Urinary bladder (tissue), 4 donors: ENCODE measurements around the gene CCNB2. TPM values are rescaled to one million over a fixed set of nuclear protein-coding genes. Genes with fewer than 3 reads are reported as not detected.
"Not testable (repeated sequence)": the region's sequence is repeated elsewhere in the genome, so short reads cannot be mapped to it uniquely, and the experiment has no call there.

Experiments
- DNase-seq: peaks from one replicate; pipeline ENCODE4 v3.0.0-alpha.2; 2015; ENCODE audit errors: extremely low spot score
- H3K27ac ChIP-seq: one replicate; pipeline ENCODE4 v1.5.1; 2013; ENCODE audit warnings: low read depth, mild to moderate bottlenecking, moderate library complexity
- H3K36me3 ChIP-seq: one replicate; pipeline ENCODE4 v1.6.1; 2013; ENCODE audit warnings: mild to moderate bottlenecking, moderate library complexity; ENCODE audit not compliant: insufficient read depth
- H3K4me1 ChIP-seq: one replicate; pipeline ENCODE4 v1.6.1; 2013; ENCODE audit warnings: mild to moderate bottlenecking, moderate library complexity; ENCODE audit not compliant: insufficient read depth
- H3K4me3 ChIP-seq: one replicate; pipeline ENCODE4 v1.5.1; 2013; ENCODE audit warnings: low read depth, low read length
- WGBS: extraction: QIAGEN DNeasy Blood & Tissue Kit; methylation state at CpG from one replicate; pipeline ENCODE4 v1.1.7; 2013; 5-methylcytosine and 5-hydroxymethylcytosine counted together
- polyA plus RNA-seq: library from polyadenylated mRNA; stranded (reverse); fragments of 200-250 nt; gene quantifications from one replicate; pipeline ENCODE4 v1.2.3, GENCODE V29; 2013
- total RNA-seq: library from RNA; depleted of rRNA; stranded (reverse); fragments of >200 nt; gene quantifications from one replicate; pipeline ENCODE4 v1.2.3, GENCODE V29; 2014
- donor health status: healthy with polysubstance abuse.
- donor health status: healthy.

CCNB2 gene
- total and polyA plus RNA-seq, 2 donors, result 0.61 to 18.2 TPM

DNA sequence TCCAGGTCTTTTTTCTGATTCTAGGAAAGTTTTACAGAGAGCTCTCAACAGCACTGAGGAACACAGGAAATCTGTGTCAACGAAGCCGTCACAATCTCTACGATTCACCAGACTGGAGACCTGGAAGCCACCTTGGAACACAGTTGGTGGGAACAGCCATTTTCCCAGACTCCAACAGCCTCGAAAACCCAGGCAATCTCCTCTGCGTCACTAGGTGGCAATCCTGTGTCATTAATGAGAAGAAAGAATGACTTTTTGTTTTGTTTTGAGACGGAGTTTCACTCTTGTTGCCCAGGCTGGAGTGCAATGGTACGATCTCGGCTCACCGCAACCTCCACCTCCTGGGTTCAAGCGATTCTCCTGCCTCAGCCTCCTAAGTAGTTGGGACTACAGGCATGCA is 39.6 kb downstream of the CCNB2 start:
- H3K4me1 ChIP-seq, H3K27ac ChIP-seq, H3K36me3 ChIP-seq, DNase-seq, H3K4me3 ChIP-seq: not testable (repeated sequence)
- WGBS, result 89% methylated on average over 10 of the region's 10 CpGs

DNA sequence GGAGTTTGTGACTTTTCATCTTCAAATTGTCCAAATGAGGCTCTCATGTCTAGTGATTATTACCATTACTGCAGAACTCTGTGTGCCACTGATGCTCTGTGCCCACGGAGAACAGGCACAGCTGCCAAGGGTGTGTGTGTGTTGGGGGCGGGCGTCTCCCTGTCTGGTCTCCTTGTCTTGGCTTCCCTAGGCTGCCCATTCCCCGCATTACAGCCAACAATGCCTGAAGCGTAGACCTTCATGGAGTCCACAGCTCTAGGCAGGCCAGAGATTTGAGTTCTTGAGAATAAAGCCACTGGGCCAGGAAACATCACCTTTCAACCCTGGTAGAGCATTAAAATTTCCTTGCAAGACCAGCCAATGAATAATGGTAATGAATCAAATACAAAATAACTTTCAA is 42.7 kb downstream of the CCNB2 start:
- Histone ChIP-seq H3K4me1 (peaks cover 1% of the 10 kb centered on the region), H3K27ac (no peak overlapping the region), H3K36me3 (no peaks in the 10 kb centered on the region), H3K4me3 (no peak overlapping the region)
- WGBS, result 91% methylated on average over 5 of the region's 5 CpGs
- no peak for DNase-seq

DNA sequence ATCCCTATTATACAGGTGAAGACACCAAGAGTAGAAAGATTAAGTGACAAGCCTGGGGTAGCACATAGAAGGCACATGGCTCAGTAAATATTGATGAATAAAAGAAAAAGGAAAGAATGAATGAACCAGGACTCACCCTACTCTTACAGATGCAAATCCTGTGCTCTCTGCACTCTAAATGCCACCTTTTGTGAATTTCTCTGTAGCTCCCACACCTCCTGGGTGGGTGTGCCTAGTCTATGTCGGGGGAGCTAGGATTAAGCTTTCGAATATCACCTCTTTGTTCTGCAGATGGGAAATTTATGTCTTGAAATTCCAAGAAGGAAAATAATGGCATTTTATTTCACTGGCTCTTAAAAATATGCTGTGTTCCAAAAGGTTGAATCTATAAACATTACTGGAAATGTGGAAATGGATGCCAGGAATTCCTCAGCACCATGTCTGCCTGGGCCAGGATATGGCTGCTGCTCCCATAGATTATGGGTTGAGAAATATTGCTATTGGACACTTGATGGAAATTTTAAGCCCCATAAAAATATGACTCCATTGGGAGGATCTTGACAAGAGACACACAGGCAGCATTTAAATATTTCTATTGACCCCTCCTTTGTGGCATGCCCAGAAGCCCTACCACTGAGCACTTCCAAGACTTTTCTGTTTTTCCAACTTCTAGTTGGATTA is 43.3 kb downstream of the CCNB2 start:
- Histone ChIP-seq H3K36me3 (no peaks in the 10 kb centered on the region), H3K27ac (no peak overlapping the region), H3K4me1 (peaks cover 1% of the 10 kb centered on the region), H3K4me3 (no peak overlapping the region)
- no peak for DNase-seq
- 20% methylated on average over 2 of the region's 2 CpGs for WGBS

DNA sequence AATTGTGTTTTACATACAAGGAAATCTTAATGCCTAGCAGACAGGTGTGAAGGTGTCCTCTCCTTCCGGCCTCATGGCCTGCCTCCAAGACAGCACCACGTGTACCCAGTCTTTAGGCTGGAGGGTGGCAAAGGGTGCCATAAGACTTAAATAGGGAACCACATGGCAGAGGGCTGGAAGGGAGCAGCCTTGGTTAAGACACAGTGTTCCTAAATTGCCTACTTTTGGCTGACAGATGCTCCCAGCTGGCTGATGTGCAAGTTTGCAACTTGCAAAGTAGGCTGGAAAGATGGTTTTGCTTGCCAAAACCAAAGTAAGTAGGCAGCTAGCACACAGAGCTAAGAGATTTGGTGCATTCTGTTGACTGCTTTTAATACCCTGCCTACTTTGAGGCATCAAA is 45.2 kb downstream of the CCNB2 start:
- Histone ChIP-seq H3K36me3 (no peaks in the 10 kb centered on the region), H3K27ac (no peak overlapping the region), H3K4me3 (no peak overlapping the region), H3K4me1 (peaks cover 1% of the 10 kb centered on the region)
- 74% methylated on average over 2 of the region's 2 CpGs for WGBS
- no peak for DNase-seq

DNA sequence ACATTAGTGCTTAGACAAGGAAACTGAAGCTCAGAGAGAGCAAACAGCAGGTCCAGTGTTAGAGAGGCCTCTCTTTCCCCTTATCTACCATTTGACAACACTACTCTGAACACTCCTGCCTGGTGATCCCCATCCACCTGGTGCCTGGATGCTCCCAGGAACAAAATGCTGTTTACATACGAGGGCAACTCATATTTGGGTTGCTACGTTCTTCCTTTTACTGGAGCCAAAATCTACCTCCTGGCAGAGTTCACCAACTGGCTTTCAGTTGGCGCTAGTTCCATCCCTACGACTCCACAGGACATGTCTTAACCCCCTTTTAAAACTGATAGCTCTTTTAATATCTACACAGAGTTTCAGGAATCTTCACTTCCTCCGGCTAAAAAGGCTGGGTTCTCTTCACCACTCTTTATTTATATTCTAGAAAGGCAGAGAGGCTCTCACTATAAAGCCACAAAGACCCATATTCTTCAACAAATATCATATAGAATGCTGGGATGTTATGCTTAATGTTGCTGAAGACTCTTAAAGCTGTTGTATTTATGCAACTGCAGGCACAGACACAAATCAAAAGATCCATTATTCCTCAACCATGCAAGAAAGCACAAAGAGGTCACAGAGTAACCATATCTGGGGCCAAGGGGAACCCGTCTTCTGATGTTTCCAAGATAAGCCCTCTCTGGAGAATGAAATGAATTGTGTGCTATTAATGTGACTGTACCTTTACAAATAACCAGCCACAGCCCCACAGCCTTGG is 47.9 kb downstream of the CCNB2 start:
- Histone ChIP-seq H3K4me3 (no peak overlapping the region), H3K36me3 (no peaks in the 10 kb centered on the region), H3K4me1 (peaks cover 1% of the 10 kb centered on the region), H3K27ac (no peak overlapping the region)
- WGBS, result 92% methylated on average over 6 of the region's 6 CpGs
- no peak for DNase-seq

DNA sequence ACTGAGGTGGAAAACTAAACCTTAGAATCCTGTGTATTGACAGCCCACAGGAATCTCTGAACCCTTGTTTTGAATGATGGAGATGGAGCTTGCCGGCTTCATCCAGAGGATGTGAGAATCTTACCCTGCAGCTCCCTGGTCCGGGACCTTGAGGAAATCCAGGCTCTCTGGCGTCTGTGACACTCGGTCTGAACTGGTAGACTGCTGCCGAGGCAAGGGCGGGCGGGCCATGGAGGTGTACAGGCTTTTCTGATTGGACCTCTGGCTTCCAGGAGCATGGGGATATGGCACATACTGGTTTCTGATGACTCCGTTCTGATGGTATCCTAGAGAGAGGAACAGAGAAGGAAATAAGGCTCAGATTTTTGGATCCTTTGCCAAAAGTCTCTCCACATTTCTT is 48.5 kb downstream of the CCNB2 start:
- no peak overlapping the region for H3K27ac ChIP-seq
- WGBS, result 92% methylated on average over 8 of the region's 8 CpGs
- no peaks in the 10 kb centered on the region for H3K36me3 ChIP-seq
- DNase-seq, result no peak
- H3K4me1 ChIP-seq, result no peaks in the 10 kb centered on the region
- H3K4me3 ChIP-seq, result no peak overlapping the region

DNA sequence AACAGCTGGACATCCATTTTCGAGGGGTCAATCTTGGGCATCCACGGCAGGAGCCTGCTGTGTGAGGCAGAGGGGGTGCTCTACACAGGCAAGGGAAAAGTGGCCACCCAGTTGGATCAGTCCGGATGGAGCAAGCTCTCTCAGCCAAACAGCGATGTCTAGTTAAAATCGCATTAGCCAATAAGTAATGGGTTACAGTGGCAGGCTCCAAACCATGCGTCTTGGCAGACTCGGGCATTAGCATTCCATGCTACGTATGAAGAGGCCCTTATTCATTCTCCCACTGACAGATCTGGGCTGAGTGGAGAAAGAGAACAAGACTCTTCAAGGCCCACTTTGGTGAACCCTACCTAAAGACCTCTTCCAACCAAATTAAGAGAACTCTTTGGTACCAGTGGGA is 49.3 kb downstream of the CCNB2 start:
- DNase-seq, result no peak
- WGBS, result 91% methylated on average over 8 of the region's 8 CpGs
- Histone ChIP-seq H3K4me3 (no peak overlapping the region), H3K27ac (no peak overlapping the region), H3K4me1 (no peaks in the 10 kb centered on the region), H3K36me3 (no peaks in the 10 kb centered on the region)

DNA sequence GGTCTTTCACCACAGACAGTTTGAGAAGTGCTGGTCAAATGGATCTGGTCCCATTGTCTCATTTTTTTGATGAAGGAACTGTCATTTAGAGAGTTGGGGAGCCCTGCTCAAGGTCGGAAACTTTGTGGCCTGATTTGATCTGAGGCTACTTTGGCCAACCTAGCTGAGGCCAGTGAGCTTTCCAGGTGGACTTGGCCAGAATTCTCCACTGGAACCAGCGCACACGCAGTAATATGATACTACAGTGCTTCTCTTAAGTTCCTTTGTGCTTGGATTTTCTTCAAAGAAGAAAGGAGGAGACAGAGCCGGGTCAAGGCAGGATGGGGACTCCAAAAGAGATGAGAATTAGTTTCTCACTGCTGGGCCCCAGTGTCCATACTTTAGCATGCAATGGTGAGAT is 50.5 kb downstream of the CCNB2 start:
- WGBS, result 92% methylated on average over 4 of the region's 4 CpGs
- no peaks in the 10 kb centered on the region for H3K36me3 ChIP-seq
- no peaks in the 10 kb centered on the region for H3K4me1 ChIP-seq
- no peak overlapping the region for H3K4me3 ChIP-seq
- DNase-seq, result no peak
- H3K27ac ChIP-seq, result no peak overlapping the region

DNA sequence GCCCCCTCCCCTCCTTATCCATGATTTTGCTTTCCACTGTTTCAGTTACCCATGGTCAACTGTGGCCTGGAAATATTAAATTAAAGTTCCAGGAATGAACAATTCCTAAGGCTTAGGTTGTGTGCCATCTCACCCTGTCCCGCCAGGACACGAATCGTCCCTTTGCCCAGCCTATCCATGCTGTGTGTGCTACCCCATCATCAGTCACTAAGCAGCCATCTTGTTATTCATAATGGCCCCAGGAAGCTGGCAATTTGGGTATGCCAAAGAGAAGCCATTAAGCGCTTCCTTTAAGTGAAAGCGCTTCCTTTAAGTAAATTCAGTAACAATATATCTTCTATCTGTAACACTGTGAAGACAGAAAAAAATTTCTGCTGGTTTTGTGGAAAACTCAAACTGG is 52.5 kb downstream of the CCNB2 start:
- 99% methylated on average over 5 of the region's 5 CpGs for WGBS

DNA sequence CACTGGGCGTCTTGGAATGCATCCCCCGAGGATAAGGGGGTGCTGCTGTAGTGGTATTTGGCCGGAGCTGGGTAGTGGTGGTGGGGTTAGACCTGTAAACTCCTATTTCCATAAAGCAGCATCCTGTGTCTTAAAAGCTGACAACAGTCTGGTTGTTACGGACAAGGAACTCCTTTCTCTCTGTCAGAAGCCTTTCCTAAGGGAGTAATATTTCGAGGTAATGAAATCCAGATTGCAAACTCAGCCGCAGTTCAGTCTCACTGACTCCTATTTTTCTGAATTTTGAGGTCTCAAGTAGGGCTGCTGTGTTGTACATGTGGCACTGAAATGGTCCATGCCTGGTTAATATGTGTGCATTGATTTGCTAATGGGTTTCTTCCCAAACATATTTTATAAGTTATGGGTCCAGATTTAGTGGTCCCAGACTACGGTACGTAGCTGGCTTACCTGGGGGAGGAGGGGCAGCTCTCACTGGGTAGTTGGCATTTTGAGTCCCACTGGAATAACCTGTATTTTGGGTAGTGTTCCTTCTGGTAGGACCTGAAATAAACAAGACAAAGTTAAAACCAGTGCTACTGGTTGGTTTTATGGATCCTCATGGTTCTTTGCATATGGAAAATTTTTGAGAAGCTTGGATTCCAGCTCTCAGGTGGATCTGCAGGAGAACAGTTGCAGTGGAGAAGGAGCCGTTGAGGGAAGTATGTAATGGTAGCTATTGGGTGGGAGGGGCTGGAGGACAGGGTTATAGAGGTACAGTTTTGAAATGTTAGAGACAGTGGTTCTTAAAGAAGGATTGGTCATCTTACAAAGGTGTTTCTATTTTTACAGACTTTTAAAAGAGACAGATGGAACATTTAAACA is 53.1 kb downstream of the CCNB2 start:
- 81% methylated on average over 9 of the region's 9 CpGs for WGBS
- DNase-seq, result no peak
- Histone ChIP-seq H3K4me1 (no peaks in the 10 kb centered on the region), H3K4me3 (no peak overlapping the region), H3K36me3 (peaks cover 2% of the 10 kb centered on the region), H3K27ac (no peak overlapping the region)

More for the DNA sequence above, 52.5 kb downstream of the CCNB2 start:
- no peak overlapping the region for H3K4me3 ChIP-seq
- H3K4me1 ChIP-seq, result no peaks in the 10 kb centered on the region
- no peak for DNase-seq
- H3K27ac ChIP-seq, result no peak overlapping the region
- H3K36me3 ChIP-seq, result peaks cover 2% of the 10 kb centered on the region

DNA sequence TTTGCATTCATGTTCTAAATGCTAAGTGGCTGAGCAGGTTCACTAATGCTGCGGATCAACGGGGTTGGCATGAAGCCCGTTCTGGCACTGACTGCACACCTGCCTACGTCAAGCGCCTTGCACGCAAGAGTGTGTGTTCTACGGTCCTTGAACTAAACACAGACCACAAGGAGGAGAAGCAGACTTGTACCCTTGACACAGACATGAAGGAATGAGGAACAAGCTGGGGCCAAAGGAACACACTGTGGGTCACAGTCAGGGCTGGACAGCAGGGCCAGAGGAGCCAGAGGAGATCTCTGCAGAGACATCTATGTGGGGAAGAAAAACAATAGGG is 53.7 kb downstream of the CCNB2 start:
- Histone ChIP-seq H3K27ac (no peak overlapping the region), H3K4me3 (no peak overlapping the region), H3K4me1 (no peaks in the 10 kb centered on the region), H3K36me3 (peaks cover 2% of the 10 kb centered on the region)
- no peak for DNase-seq
- 88% methylated on average over 7 of the region's 7 CpGs for WGBS

DNA sequence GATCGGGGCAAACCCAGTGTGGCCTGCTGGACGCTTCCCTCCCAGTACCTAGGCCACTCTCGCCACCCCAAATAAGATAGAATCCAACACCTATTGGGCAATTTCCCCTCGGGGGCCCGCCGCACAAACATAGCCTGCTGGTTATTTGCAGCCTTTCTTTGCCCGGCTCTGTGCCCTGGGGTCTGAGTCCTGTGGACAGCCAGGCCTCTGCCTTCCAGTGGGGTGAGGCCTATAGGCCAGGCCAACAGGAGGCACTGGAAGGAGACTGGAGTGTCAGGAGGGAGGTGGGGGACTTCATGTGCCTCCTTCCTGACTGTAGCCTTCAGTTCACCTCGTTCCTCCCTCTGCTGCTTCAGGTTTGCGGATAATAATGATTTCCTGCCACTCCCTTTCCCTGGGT is 54.3 kb downstream of the CCNB2 start:
- no peak for DNase-seq
- WGBS, result 84% methylated on average over 9 of the region's 9 CpGs
- H3K27ac ChIP-seq, result no peak overlapping the region
- H3K4me3 ChIP-seq, result no peak overlapping the region
- H3K4me1 ChIP-seq, result no peaks in the 10 kb centered on the region
- peaks cover 2% of the 10 kb centered on the region for H3K36me3 ChIP-seq

DNA sequence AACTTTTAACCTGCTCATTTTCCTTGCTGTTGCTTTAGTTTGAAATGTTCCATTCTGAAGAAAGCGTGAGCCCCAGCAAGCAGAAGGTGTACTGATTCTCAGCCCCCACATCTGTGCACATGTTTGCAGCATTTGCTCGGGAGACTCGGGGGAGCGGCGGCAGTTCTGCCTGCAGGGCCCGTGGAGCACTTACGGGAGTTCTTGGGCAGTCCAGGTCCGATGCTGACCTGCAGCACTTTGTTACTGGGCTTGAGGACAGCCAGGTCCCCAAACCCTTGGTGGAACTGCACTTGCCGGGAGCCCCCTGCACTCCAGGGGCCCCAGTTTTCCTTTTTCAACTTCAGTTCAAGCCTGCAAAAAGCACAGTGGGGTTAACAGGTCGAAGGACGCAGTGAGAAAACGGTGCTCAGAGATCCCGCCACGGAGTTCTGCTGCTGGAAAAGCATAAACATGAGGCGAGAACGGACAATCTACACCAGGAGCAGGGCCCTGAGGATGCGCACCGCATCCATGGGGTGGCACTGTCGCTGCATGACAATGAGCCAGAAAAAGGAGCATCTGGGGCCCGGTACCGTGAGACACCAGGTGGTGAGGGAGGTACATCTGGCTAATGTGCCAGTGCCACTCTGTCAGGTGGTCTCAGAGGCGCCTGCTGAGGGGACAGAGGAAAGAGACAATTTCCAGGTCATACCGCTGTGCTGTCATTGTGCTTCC is 56.1 kb downstream of the CCNB2 start:
- Histone ChIP-seq H3K36me3 (peaks cover 2% of the 10 kb centered on the region), H3K4me1 (no peaks in the 10 kb centered on the region), H3K4me3 (no peak overlapping the region), H3K27ac (no peak overlapping the region)
- DNase-seq, result no peak
- WGBS, result 81% methylated on average over 23 of the region's 23 CpGs
